Muscle layer of colon (tissue), 2 donors: ENCODE results near the gene WSB2.

Source experiments
- H3K27ac ChIP-seq: one replicate; pipeline ENCODE4 v1.7.0; 2013; ENCODE audit warnings: low read depth, mild to moderate bottlenecking, low read length, moderate library complexity
- H3K27me3 ChIP-seq, 2 donors: one replicate each; pipeline ENCODE4 v1.7.0; 2013; ENCODE audit warnings: low read length in 2 of 2, mild to moderate bottlenecking in 2 of 2; ENCODE audit not compliant: insufficient read depth in 2 of 2, control insufficient read depth in 1 of 2
- H3K36me3 ChIP-seq: one replicate; pipeline ENCODE4 v1.7.0; 2013; ENCODE audit warnings: mild to moderate bottlenecking, low read length; ENCODE audit not compliant: insufficient read depth
- H3K4me1 ChIP-seq: one replicate; pipeline ENCODE4 v1.7.0; 2013; ENCODE audit warnings: mild to moderate bottlenecking, low read length; ENCODE audit not compliant: insufficient read depth
- H3K4me3 ChIP-seq, 2 donors: one replicate each; pipeline ENCODE4 v1.7.0; 2013; ENCODE audit warnings: low read length in 2 of 2, low read depth in 1 of 2, mild to moderate bottlenecking in 1 of 2, moderate library complexity in 1 of 2
- H3K9ac ChIP-seq: one replicate; pipeline ENCODE4 v1.7.0; 2013; ENCODE audit warnings: low read length
- H3K9me3 ChIP-seq: one replicate; pipeline ENCODE4 v1.7.0; 2013; ENCODE audit warnings: mild to moderate bottlenecking, low read length
- donor health status: abdominal sarcoma.
- donor health status: Adenocarcinoma of cecum.

WSB2 gene

GRCh38 chr12:118061011-118061872, at the start of gene WSB2:
Gene WSB2, minus strand, starts transcription at chr12:118061179. Its CDS starts 131 bp downstream, at chr12:118061048.
- H3K27me3 ChIP-seq: no peaks in the 10 kb centered on the region
- H3K9me3 ChIP-seq: no peaks in the 10 kb centered on the region
- peak within 1 kb of the TSS; percentile 98 for H3K27ac ChIP-seq
- H3K4me3 ChIP-seq: peak within 1 kb of the TSS; percentile 79 to 92
- no peaks in the 10 kb centered on the region for H3K36me3 ChIP-seq
- H3K4me1 ChIP-seq: peaks cover 32% of the 10 kb centered on the region
- H3K9ac ChIP-seq: peak within 1 kb of the TSS; percentile 99

- Histone ChIP-seq H3K27ac (no peak overlapping the region), H3K36me3 (no peaks in the 10 kb centered on the region), H3K4me1 (no peaks in the 10 kb centered on the region), H3K4me3 (no peak overlapping the region), H3K27me3 (no peaks in the 10 kb centered on the region), H3K9ac (no peak overlapping the region), H3K9me3 (no peaks in the 10 kb centered on the region)
Observed at GRCh38 chr12:118109088-118109487, 48.1 kb upstream of the WSB2 start.

DNA sequence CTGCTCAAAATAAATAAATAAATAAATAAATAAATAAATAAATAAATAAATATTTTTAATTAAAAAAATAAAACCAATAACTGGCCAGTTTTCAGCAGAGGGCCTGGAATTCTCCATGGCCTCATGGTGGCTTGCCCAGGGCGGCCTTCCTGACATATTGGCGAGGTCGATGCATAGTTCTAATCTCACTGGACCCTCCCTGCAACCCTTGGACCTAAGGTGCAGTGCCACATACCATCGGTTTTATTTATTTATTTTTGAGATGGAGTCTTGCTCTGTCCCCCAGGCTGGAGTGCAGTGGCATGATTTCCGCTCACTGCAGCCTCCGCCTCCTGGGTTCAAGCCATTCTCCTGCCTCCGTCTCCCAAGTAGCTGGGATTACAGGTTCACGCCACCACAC, 46.7 kb upstream of the WSB2 start:
- H3K27ac ChIP-seq: no peak overlapping the region
- H3K27me3 ChIP-seq: no peaks in the 10 kb centered on the region
- H3K4me3 ChIP-seq: no peak overlapping the region
- H3K4me1 ChIP-seq: no peaks in the 10 kb centered on the region
- H3K9ac ChIP-seq: no peak overlapping the region
- no peaks in the 10 kb centered on the region for H3K9me3 ChIP-seq
- no peaks in the 10 kb centered on the region for H3K36me3 ChIP-seq

- Histone ChIP-seq H3K4me1 (no peaks in the 10 kb centered on the region), H3K9ac (no peak overlapping the region), H3K36me3 (no peaks in the 10 kb centered on the region), H3K27ac (no peak overlapping the region), H3K27me3 (no peaks in the 10 kb centered on the region), H3K9me3 (no peaks in the 10 kb centered on the region), H3K4me3 (no peak overlapping the region)
Observed at GRCh38 chr12:118107011-118107410, 46.0 kb upstream of the WSB2 start.

- Histone ChIP-seq H3K9me3 (no peaks in the 10 kb centered on the region), H3K27ac (peak within 1 kb of the TSS; percentile 48), H3K36me3 (no peaks in the 10 kb centered on the region), H3K27me3 (no peaks in the 10 kb centered on the region), H3K9ac (no peak within 1 kb of the TSS), H3K4me1 (no peaks in the 10 kb centered on the region), H3K4me3 (peak within 1 kb of the TSS; percentile 47 to 80)
Observed at GRCh38 chr12:118103601-118104382, 42.8 kb upstream of the WSB2 start, which contains the start of gene VSIG10. Gene VSIG10, minus strand, starts transcription at chr12:118104011. Its CDS starts 340 bp downstream, at chr12:118103671.

DNA sequence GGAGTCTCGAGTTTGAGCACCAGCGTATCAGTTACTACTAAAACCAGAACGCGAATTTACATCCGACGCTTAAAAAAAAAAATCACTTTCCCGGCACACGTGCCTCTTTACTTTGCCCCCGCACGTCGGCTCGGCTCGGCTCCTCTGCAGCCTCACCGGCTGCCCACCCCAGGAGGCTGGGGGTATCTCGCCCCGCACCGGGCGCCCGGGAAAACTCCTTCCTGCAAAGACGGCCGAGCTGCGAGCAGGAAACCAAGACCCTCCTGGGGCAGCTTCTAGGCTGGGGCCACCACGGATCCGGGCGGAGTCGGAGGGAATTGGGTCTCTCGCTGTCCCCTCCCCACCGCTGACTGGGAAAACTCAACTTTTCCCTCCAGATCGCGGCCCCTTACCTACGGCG, 42.2 kb upstream of the WSB2 start:
- Histone ChIP-seq H3K4me1 (no peaks in the 10 kb centered on the region), H3K27me3 (no peaks in the 10 kb centered on the region), H3K9me3 (no peaks in the 10 kb centered on the region), H3K27ac (peak overlapping the region; percentile 48), H3K36me3 (no peaks in the 10 kb centered on the region), H3K9ac (no peak overlapping the region), H3K4me3 (peak overlapping the region; percentile 47 to 80)

- no peak overlapping the region for H3K9ac ChIP-seq
- no peaks in the 10 kb centered on the region for H3K9me3 ChIP-seq
- H3K27ac ChIP-seq: no peak overlapping the region
- H3K27me3 ChIP-seq: no peaks in the 10 kb centered on the region
- H3K4me1 ChIP-seq: no peaks in the 10 kb centered on the region
- no peaks in the 10 kb centered on the region for H3K36me3 ChIP-seq
- peak overlapping the region in 1 of 2 donors; percentile 47 for H3K4me3 ChIP-seq
Observed at GRCh38 chr12:118102609-118103008, 41.6 kb upstream of the WSB2 start.

DNA sequence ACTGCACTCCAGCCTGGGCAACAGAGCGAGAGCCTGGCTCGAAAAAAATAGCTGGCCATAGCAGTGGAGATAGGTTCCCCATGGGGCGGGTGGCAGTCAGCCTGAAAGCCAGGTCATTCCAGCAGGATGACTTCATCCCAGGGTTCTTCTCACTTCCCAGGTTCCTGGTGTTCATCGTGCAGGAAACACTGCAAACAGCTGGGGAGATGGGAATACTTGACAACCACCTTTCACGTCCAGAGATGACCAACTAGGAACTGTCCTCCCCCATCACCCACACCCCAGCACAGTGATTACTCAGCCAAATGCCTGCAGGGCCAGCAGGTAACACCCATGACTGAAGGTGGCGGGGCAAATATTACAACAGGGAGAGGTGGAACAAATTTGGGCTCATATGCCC, 41.1 kb upstream of the WSB2 start:
- Histone ChIP-seq H3K27ac (no peak overlapping the region), H3K27me3 (no peaks in the 10 kb centered on the region), H3K9ac (no peak overlapping the region), H3K36me3 (no peaks in the 10 kb centered on the region), H3K9me3 (no peaks in the 10 kb centered on the region), H3K4me1 (no peaks in the 10 kb centered on the region), H3K4me3 (no peak overlapping the region)

- H3K4me3 ChIP-seq: no peak overlapping the region
- no peak overlapping the region for H3K27ac ChIP-seq
- H3K27me3 ChIP-seq: no peaks in the 10 kb centered on the region
- H3K9me3 ChIP-seq: no peaks in the 10 kb centered on the region
- no peak overlapping the region for H3K9ac ChIP-seq
- no peaks in the 10 kb centered on the region for H3K36me3 ChIP-seq
- no peaks in the 10 kb centered on the region for H3K4me1 ChIP-seq
Observed at GRCh38 chr12:118101051-118101450, 40.1 kb upstream of the WSB2 start.

GRCh38 chr12:118098911-118099671, 38.1 kb upstream of the WSB2 start:
- Histone ChIP-seq H3K4me1 (no peaks in the 10 kb centered on the region), H3K27ac (no peak overlapping the region), H3K9me3 (no peaks in the 10 kb centered on the region), H3K27me3 (no peaks in the 10 kb centered on the region), H3K4me3 (no peak overlapping the region), H3K9ac (no peak overlapping the region), H3K36me3 (no peaks in the 10 kb centered on the region)

DNA sequence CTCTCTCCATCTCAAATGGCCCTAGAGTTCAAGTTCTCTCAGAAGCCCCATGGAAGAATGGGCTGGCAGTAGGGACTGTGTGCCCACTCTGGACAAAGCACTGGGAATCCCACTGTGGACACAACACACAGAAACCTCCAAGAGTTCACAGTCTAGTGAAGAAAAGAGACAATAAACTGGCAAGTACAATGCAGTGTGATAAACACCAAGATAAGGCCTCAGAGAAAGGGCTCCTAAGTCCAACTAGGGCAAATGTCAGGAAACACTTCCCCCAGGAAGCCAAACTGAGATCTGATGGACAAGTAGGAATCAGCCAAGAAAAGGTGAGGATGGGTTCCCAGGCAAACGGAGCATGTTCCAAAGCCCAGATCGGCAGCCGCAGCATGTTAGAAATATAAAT, 37.4 kb upstream of the WSB2 start:
- H3K4me3 ChIP-seq: no peak overlapping the region
- H3K27me3 ChIP-seq: no peaks in the 10 kb centered on the region
- H3K9ac ChIP-seq: no peak overlapping the region
- no peaks in the 10 kb centered on the region for H3K9me3 ChIP-seq
- H3K36me3 ChIP-seq: no peaks in the 10 kb centered on the region
- no peaks in the 10 kb centered on the region for H3K4me1 ChIP-seq
- H3K27ac ChIP-seq: no peak overlapping the region
